Stomach (tissue), 4 donors: ENCODE results near the gene DDX50.

Experiments used
- POLR2A ChIP-seq, 4 donors: fragments of 450-650 bp; IDR thresholded peaks; one replicate each; pipeline ENCODE4 v1.6.1; 2016; ENCODE audit warnings: antibody characterized with exemption in 4 of 4, control low read depth in 2 of 4, mild to moderate bottlenecking in 1 of 4, moderate library complexity in 1 of 4
- POLR2AphosphoS5 ChIP-seq, 3 donors: sonication (generic); formaldehyde crosslinking; IDR thresholded peaks; one replicate each; pipeline ENCODE4 v1.6.1; 2016; ENCODE audit warnings: antibody characterized with exemption in 3 of 3
- TF ChIP-seq, protein P1 (sequence below), 7 experiments: fragments of 450-650 bp in 4 of 7; fragments of 200-600 bp in 3 of 7; sonication (generic) in 3 of 7; IDR thresholded peaks; one replicate each; pipeline ENCODE4 v1.5.1; 2016 to 2019; ENCODE audit warnings: antibody characterized with exemption in 7 of 7, control low read depth in 2 of 7, mild to moderate bottlenecking in 1 of 7

DNA sequence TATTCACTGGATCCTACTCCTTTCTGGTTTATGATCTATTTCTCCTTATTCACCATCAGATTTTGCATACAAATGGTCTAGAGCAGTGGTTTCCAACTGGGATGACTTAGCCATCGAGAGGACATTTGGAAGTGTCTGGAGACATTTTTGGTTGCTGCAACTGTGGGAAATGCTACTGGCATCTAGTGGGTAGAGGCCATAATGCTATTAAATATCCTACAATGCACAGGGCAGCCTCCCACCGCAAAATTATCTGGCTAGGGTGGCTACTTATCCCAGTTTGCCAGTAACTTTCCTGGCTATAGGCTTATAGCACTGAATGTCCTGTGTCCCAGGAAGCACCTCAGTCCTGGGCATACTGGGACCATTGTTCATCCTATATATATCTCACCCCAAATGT lies 21.5 kb upstream of the DDX50 start:
- TF ChIP-seq, protein P1, sequence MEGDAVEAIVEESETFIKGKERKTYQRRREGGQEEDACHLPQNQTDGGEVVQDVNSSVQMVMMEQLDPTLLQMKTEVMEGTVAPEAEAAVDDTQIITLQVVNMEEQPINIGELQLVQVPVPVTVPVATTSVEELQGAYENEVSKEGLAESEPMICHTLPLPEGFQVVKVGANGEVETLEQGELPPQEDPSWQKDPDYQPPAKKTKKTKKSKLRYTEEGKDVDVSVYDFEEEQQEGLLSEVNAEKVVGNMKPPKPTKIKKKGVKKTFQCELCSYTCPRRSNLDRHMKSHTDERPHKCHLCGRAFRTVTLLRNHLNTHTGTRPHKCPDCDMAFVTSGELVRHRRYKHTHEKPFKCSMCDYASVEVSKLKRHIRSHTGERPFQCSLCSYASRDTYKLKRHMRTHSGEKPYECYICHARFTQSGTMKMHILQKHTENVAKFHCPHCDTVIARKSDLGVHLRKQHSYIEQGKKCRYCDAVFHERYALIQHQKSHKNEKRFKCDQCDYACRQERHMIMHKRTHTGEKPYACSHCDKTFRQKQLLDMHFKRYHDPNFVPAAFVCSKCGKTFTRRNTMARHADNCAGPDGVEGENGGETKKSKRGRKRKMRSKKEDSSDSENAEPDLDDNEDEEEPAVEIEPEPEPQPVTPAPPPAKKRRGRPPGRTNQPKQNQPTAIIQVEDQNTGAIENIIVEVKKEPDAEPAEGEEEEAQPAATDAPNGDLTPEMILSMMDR (IDR thresholded peaks at IDR 0.05): no peak
- no peak for TF ChIP-seq POLR2AphosphoS5 (IDR thresholded peaks at IDR 0.05)
- TF ChIP-seq POLR2A (IDR thresholded peaks at IDR 0.05): no peak
